ENCODE results near the gene KCNJ5.

KCNJ5 gene

GRCh38 chr11:128860571-128861361 lies 30.4 kb upstream of the KCNJ5 start:
- TF ChIP-seq GATA1 (IDR thresholded peaks at IDR 0.05; ENCODE audit: low read depth, low read length) (no peak), POLR2A (IDR thresholded peaks at IDR 0.05; ENCODE audit: low read length) (no peak)
- DNase-seq, result no peak

GRCh38 chr11:128862406-128862805 lies 28.8 kb upstream of the KCNJ5 start:
- no peak for DNase-seq
- TF ChIP-seq POLR2A (IDR thresholded peaks at IDR 0.05; ENCODE audit: low read length) (no peak), GATA1 (IDR thresholded peaks at IDR 0.05; ENCODE audit: low read depth, low read length) (no peak)

GRCh38 chr11:128862908-128863660 lies 28.1 kb upstream of the KCNJ5 start:
- DNase-seq, result no peak
- no peak for TF ChIP-seq GATA1 (IDR thresholded peaks at IDR 0.05; ENCODE audit: low read depth, low read length)
- no peak for TF ChIP-seq POLR2A (IDR thresholded peaks at IDR 0.05; ENCODE audit: low read length)

- DNase-seq, result no peak
- no peak for TF ChIP-seq GATA1 (IDR thresholded peaks at IDR 0.05; ENCODE audit: low read depth, low read length)
- no peak for TF ChIP-seq POLR2A (IDR thresholded peaks at IDR 0.05; ENCODE audit: low read length)
These were observed 25.7 kb upstream of the KCNJ5 start for GRCh38 chr11:128865490-128865889.

- TF ChIP-seq POLR2A (IDR thresholded peaks at IDR 0.05; ENCODE audit: low read length), result no peak
- TF ChIP-seq GATA1 (IDR thresholded peaks at IDR 0.05; ENCODE audit: low read depth, low read length), result no peak
- DNase-seq, result no peak
These were observed 23.9 kb upstream of the KCNJ5 start, which contains the start of gene KCNJ1 for GRCh38 chr11:128867277-128867676. TSS of gene KCNJ1 (minus strand) at chr11:128867296. CDS start at chr11:128840243, 27,053 bp downstream.

- TF ChIP-seq GATA1 (IDR thresholded peaks at IDR 0.05; ENCODE audit: low read depth, low read length) (no peak), POLR2A (IDR thresholded peaks at IDR 0.05; ENCODE audit: low read length) (no peak)
- DNase-seq, result no peak
These were observed 22.1 kb upstream of the KCNJ5 start for GRCh38 chr11:128868841-128869671.

GRCh38 chr11:128871168-128871610 lies 20.0 kb upstream of the KCNJ5 start:
- TF ChIP-seq POLR2A (IDR thresholded peaks at IDR 0.05; ENCODE audit: low read length) (no peak), GATA1 (IDR thresholded peaks at IDR 0.05; ENCODE audit: low read depth, low read length) (no peak)
- no peak for DNase-seq

GRCh38 chr11:128872094-128872493 lies 19.1 kb upstream of the KCNJ5 start:
- no peak for DNase-seq

GRCh38 chr11:128872594-128872993 lies 18.6 kb upstream of the KCNJ5 start:
- no peak for DNase-seq

More at GRCh38 chr11:128872094-128872493, 19.1 kb upstream of the KCNJ5 start:
- TF ChIP-seq POLR2A (IDR thresholded peaks at IDR 0.05; ENCODE audit: low read length) (no peak), GATA1 (IDR thresholded peaks at IDR 0.05; ENCODE audit: low read depth, low read length) (no peak)

GRCh38 chr11:128874427-128874826 lies 16.7 kb upstream of the KCNJ5 start:
- no peak for TF ChIP-seq GATA1 (IDR thresholded peaks at IDR 0.05; ENCODE audit: low read depth, low read length)
- TF ChIP-seq POLR2A (IDR thresholded peaks at IDR 0.05; ENCODE audit: low read length), result no peak

More at GRCh38 chr11:128872594-128872993, 18.6 kb upstream of the KCNJ5 start:
- TF ChIP-seq POLR2A (IDR thresholded peaks at IDR 0.05; ENCODE audit: low read length) (no peak), GATA1 (IDR thresholded peaks at IDR 0.05; ENCODE audit: low read depth, low read length) (no peak)

GRCh38 chr11:128876133-128876650 lies 15.0 kb upstream of the KCNJ5 start:
- no peak for DNase-seq
- no peak for TF ChIP-seq GATA1 (IDR thresholded peaks at IDR 0.05; ENCODE audit: low read depth, low read length)
- no peak for TF ChIP-seq POLR2A (IDR thresholded peaks at IDR 0.05; ENCODE audit: low read length)

More at GRCh38 chr11:128874427-128874826, 16.7 kb upstream of the KCNJ5 start:
- DNase-seq, result no peak

GRCh38 chr11:128877726-128878125 lies 13.4 kb upstream of the KCNJ5 start:
- no peak for TF ChIP-seq POLR2A (IDR thresholded peaks at IDR 0.05; ENCODE audit: low read length)
- TF ChIP-seq GATA1 (IDR thresholded peaks at IDR 0.05; ENCODE audit: low read depth, low read length), result no peak
- no peak for DNase-seq

- no peak for TF ChIP-seq GATA1 (IDR thresholded peaks at IDR 0.05; ENCODE audit: low read depth, low read length)
- TF ChIP-seq POLR2A (IDR thresholded peaks at IDR 0.05; ENCODE audit: low read length), result no peak
- no peak for DNase-seq
These were observed 12.7 kb upstream of the KCNJ5 start for GRCh38 chr11:128878455-128878854.
